HepG2 (cell line): ENCODE data around the gene GABRA4. TPM values are rescaled to one million over a fixed set of nuclear protein-coding genes. Genes with fewer than 3 reads are reported as not detected.

Experiments used
- ATAC-seq: fragments of 200-7000 bp; cut with Tn5 transposase; 3 replicates; pipeline ENCODE4 v1.9.1; 2020; ENCODE audit warnings: mild to moderate bottlenecking, moderate library complexity
- BruUV-seq: library from RNA; stranded (reverse); fragments of 400-500 nt; replicated peaks from 2 replicates; lab custom pipeline; 2021; lab: Mats Ljungman, UMichigan
- CTCF ChIA-PET: fragments of 300-600 bp; formaldehyde crosslinking; extraction: SDS; loops from one replicate; lab custom pipeline; 2021; ENCODE audit warnings: low total read pairs, inconsistent platforms, low intra/inter-chr PET ratio; lab: Yijun Ruan, JAX
- POLR2A ChIA-PET: fragments of 350-600 bp; sonication (Branson Sonifier 250); formaldehyde crosslinking; loops from one replicate; lab custom pipeline; 2020; ENCODE audit warnings: antibody characterized with exemption, inconsistent platforms; lab: Yijun Ruan, JAX
- DNase-seq: peaks from one replicate; pipeline ENCODE4 v3.0.0-alpha.2; 2015; ENCODE audit warnings: low spot score
- FAIRE-seq: peaks from 3 replicates; lab custom pipeline; 2011; peaks lifted over from hg19 to GRCh38; lab: Jason Lieb, UNC
- H2AFZ ChIP-seq: one replicate; pipeline ENCODE4 v1.6.1; 2011; ENCODE audit warnings: low read length, inconsistent platforms
- H3K27ac ChIP-seq: fragments of 300-600 bp; 3 replicates; pipeline ENCODE4 v1.8.0; 2011; ENCODE audit warnings: mixed run types, mild to moderate bottlenecking, mixed read lengths, low read length, inconsistent platforms; ENCODE audit not compliant: insufficient read depth; ENCODE audit errors: extremely low read length
- H3K27me3 ChIP-seq, 2 experiments: fragments of 200-600 bp in 1 of 2; 2 replicates in 1 of 2; 3 replicates in 1 of 2; pipeline versions ENCODE4 v1.6.0 to v1.8.0; 2011; ENCODE audit warnings: low read length in 2 of 2, mild to moderate bottlenecking in 2 of 2, moderate library complexity in 2 of 2, inconsistent platforms in 1 of 2; ENCODE audit not compliant: insufficient read depth in 2 of 2, control insufficient read depth in 1 of 2
- H3K36me3 ChIP-seq, 2 experiments: fragments of 200-600 bp in 1 of 2; replicated peaks in 1 of 2; 2 replicates in 1 of 2; 3 replicates in 1 of 2; pipeline versions ENCODE4 v1.5.1 to v1.8.0; 2011; ENCODE audit warnings: low read length in 2 of 2, inconsistent platforms in 1 of 2; ENCODE audit not compliant: insufficient read depth in 2 of 2, control insufficient read depth in 1 of 2
- H3K4me1 ChIP-seq: 2 replicates; pipeline ENCODE4 v1.5.1; 2012; ENCODE audit warnings: low read length, inconsistent platforms; ENCODE audit not compliant: insufficient read depth
- H3K4me2 ChIP-seq: 2 replicates; pipeline ENCODE4 v1.6.0; 2011; ENCODE audit warnings: low read depth, low read length, inconsistent platforms
- H3K4me3 ChIP-seq, 3 experiments: fragments of 200-600 bp in 1 of 3; sonication (generic), shearing (Covaris generic) in 1 of 3; replicated peaks in 1 of 3; 2 replicates each; pipeline ENCODE4 v1.5.1; 2011 to 2016; ENCODE audit warnings: low read length in 3 of 3, inconsistent platforms in 2 of 3, low read depth in 2 of 3, mild to moderate bottlenecking in 2 of 3, control low read depth in 1 of 3, mixed read lengths in 1 of 3; ENCODE audit not compliant: insufficient read depth in 1 of 3
- H3K79me2 ChIP-seq: one replicate; pipeline ENCODE4 v1.6.1; 2011; ENCODE audit warnings: low read length, inconsistent platforms; ENCODE audit not compliant: insufficient read depth
- H3K9ac ChIP-seq: 2 replicates; pipeline ENCODE4 v1.6.0; 2011; ENCODE audit warnings: mild to moderate bottlenecking, low read depth, low read length, inconsistent platforms; ENCODE audit not compliant: insufficient read depth
- H3K9me3 ChIP-seq: 2 replicates; pipeline ENCODE4 v1.5.1; 2012; ENCODE audit warnings: mild to moderate bottlenecking, low read length
- H4K20me1 ChIP-seq: 2 replicates; pipeline ENCODE4 v1.6.0; 2011; ENCODE audit warnings: inconsistent platforms, mild to moderate bottlenecking, low read length, moderate library complexity; ENCODE audit not compliant: insufficient read depth
- AGO1 ChIP-seq: fragments of 200-400 bp; formaldehyde crosslinking; IDR thresholded peaks from 2 replicates; pipeline ENCODE4 v1.6.1; 2017; ENCODE audit warnings: mild to moderate bottlenecking, low read depth, low read length, moderate library complexity; ENCODE audit not compliant: poor library complexity, severe bottlenecking
- AKNA ChIP-seq: sonication (generic); formaldehyde crosslinking; IDR thresholded peaks from 2 replicates; pipeline ENCODE4 v1.4.0; 2020; ENCODE audit warnings: missing genetic modification reagents, borderline replicate concordance
- HDAC2 ChIP-seq: sonication (generic); formaldehyde crosslinking; IDR thresholded peaks from 2 replicates; pipeline ENCODE4 v1.4.0; 2020; ENCODE audit warnings: missing genetic modification reagents
- KDM2A ChIP-seq: sonication (generic); formaldehyde crosslinking; IDR thresholded peaks from 2 replicates; pipeline ENCODE4 v1.4.0; 2020; ENCODE audit warnings: low read depth, missing genetic modification reagents, borderline replicate concordance
- KLF13 ChIP-seq: sonication (generic); formaldehyde crosslinking; IDR thresholded peaks from 2 replicates; pipeline ENCODE4 v1.4.0; 2020; ENCODE audit warnings: mild to moderate bottlenecking, missing genetic modification reagents
- RARG ChIP-seq: sonication (generic); formaldehyde crosslinking; IDR thresholded peaks from 2 replicates; pipeline ENCODE4 v1.4.0; 2020; ENCODE audit warnings: low read depth, mild to moderate bottlenecking, missing genetic modification reagents
- TRIM24 ChIP-seq: sonication (generic); formaldehyde crosslinking; IDR thresholded peaks from 2 replicates; pipeline ENCODE4 v1.8.0; 2022; ENCODE audit warnings: mild to moderate bottlenecking, missing genetic modification reagents
- ZFP37 ChIP-seq: sonication (generic); formaldehyde crosslinking; IDR thresholded peaks from 2 replicates; pipeline ENCODE4 v1.4.0; 2020; ENCODE audit warnings: missing genetic modification reagents, borderline replicate concordance
- ZFY ChIP-seq: sonication (generic); formaldehyde crosslinking; IDR thresholded peaks from 2 replicates; pipeline ENCODE4 v1.4.0; 2020; ENCODE audit warnings: missing genetic modification reagents
- ZNF552 ChIP-seq: sonication (generic); formaldehyde crosslinking; IDR thresholded peaks from 2 replicates; pipeline ENCODE4 v1.9.0; 2022; ENCODE audit warnings: missing genetic modification reagents, mild to moderate bottlenecking, borderline replicate concordance
- WGBS: methylation state at CpG from one replicate; pipeline ENCODE4 v1.1.6; 2017; ENCODE audit warnings: low lambda C conversion rate; 5-methylcytosine and 5-hydroxymethylcytosine counted together
- in situ Hi-C: cut with HindIII; loops from 2 replicates; pipeline ENCODE4 v1.10.0; 2017; ENCODE audit warnings: low pct_unique_long_range_greater_than_20kb; ENCODE audit not compliant: extremely low pct_ligation_motif_present
- intact Hi-C: fragments of 100-400 bp; cut with micrococcal nuclease; formaldehyde crosslinking; loops from one replicate; pipeline ENCODE4 v1.10.0; 2022; ENCODE audit not compliant: unreplicated experiment
- polyA plus RNA-seq, 8 experiments: library from polyadenylated mRNA; depleted of rRNA in 3 of 8; stranded (reverse) in 7 of 8; unstranded in 1 of 8; fragments of >200 nt; fragmentation: Illumina TruSeq in 4 of 8; extraction: Trizol in 4 of 8; gene quantifications; 2 replicates each; pipeline versions ENCODE4 v1.2.1 to v1.2.3, GENCODE V29; 2011 to 2016; ENCODE audit warnings: low read depth in 4 of 8, missing spikeins in 1 of 8, mixed read lengths in 1 of 8; ENCODE audit not compliant: insufficient read depth in 1 of 8
- total RNA-seq, 5 experiments: library from RNA; depleted of rRNA; stranded (reverse); fragments of >200 nt; fragmentation: Illumina TruSeq; extraction: Trizol; gene quantifications; 2 replicates each; pipeline ENCODE4 v1.2.3, GENCODE V29; 2016; ENCODE audit warnings: low read depth in 1 of 5
- TF ChIP-seq, protein P1 (sequence below): sonication (generic); formaldehyde crosslinking; IDR thresholded peaks from 2 replicates; pipeline ENCODE4 v1.4.0; 2020; ENCODE audit warnings: mild to moderate bottlenecking, missing genetic modification reagents
- TF ChIP-seq, protein P2 (sequence below): sonication (generic); formaldehyde crosslinking; IDR thresholded peaks from 2 replicates; pipeline ENCODE4 v1.4.0; 2020; ENCODE audit warnings: low read depth, mild to moderate bottlenecking, missing genetic modification reagents
- TF ChIP-seq, protein P3 (sequence below): sonication (generic); formaldehyde crosslinking; IDR thresholded peaks from 2 replicates; pipeline ENCODE4 v1.8.1; 2022; ENCODE audit warnings: mild to moderate bottlenecking, missing genetic modification reagents
- TF ChIP-seq, protein P4 (sequence below): sonication (generic); formaldehyde crosslinking; IDR thresholded peaks from 2 replicates; pipeline ENCODE4 v1.4.0; 2020; ENCODE audit warnings: missing genetic modification reagents, borderline replicate concordance

The GABRA4 gene
- total and polyA plus RNA-seq, 2 of the 13 experiments (the other 11 are each of a cell fraction or from before 2014, with no cell fraction given), result not detected

DNA sequence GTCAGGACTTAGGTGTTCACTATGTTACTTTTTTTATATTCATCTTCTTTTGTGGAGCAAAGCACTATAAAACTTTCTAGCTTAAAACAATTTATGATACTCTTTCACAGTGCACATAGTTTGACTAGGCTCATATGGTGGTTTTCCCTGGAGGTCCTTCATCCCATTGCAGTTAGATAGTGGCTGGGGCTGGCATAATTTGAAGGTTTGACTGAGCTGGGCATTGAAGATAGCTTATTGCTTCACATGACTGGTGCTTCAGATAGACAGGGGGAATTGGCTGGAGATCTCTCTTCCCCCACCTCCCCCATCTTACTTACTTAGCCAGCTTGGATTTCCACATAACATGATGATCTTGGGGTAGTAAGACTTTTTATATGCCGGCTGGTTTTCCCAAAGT is 7.0 kb upstream of the GABRA4 start:
- no peak overlapping the region for H3K9ac ChIP-seq
- H3K79me2 ChIP-seq, result no peaks in the 10 kb centered on the region
- POLR2A ChIA-PET, result no interaction called here
- intact Hi-C loops, result no loop called here
- whole genome bisulfite sequencing, result 0% methylated on average over 1 of the region's 1 CpG
- DNase-seq, result no peak
- no peak overlapping the region for H3K4me2 ChIP-seq
- ATAC-seq, result no peak
- no peak overlapping the region for H3K27ac ChIP-seq
- H3K4me1 ChIP-seq, result no peaks in the 10 kb centered on the region
- H3K9me3 ChIP-seq, result no peaks in the 10 kb centered on the region
- FAIRE-seq, result no peak
- CTCF ChIA-PET, result no interaction called here
- no peak overlapping the region for H2AFZ ChIP-seq
- H4K20me1 ChIP-seq, result no peaks in the 10 kb centered on the region
- H3K4me3 ChIP-seq, result no peak overlapping the region
- no peaks in the 10 kb centered on the region for H3K36me3 ChIP-seq
- in situ Hi-C loops, result no loop called here
- BruUV-seq, result no TSS peak
- no peaks in the 10 kb centered on the region for H3K27me3 ChIP-seq
- TF ChIP-seq KDM2A (CRISPR knock-in tag) (no peak), TRIM24 (CRISPR knock-in tag) (no peak), HDAC2 (CRISPR knock-in tag) (no peak), ZNF552 (CRISPR knock-in tag) (no peak), ZFY (no peak), RARG (CRISPR knock-in tag) (no peak), AGO1 (no peak), KLF13 (CRISPR knock-in tag) (no peak), AKNA (no peak), ZFP37 (CRISPR knock-in tag) (no peak)
- TF ChIP-seq, protein P1, sequence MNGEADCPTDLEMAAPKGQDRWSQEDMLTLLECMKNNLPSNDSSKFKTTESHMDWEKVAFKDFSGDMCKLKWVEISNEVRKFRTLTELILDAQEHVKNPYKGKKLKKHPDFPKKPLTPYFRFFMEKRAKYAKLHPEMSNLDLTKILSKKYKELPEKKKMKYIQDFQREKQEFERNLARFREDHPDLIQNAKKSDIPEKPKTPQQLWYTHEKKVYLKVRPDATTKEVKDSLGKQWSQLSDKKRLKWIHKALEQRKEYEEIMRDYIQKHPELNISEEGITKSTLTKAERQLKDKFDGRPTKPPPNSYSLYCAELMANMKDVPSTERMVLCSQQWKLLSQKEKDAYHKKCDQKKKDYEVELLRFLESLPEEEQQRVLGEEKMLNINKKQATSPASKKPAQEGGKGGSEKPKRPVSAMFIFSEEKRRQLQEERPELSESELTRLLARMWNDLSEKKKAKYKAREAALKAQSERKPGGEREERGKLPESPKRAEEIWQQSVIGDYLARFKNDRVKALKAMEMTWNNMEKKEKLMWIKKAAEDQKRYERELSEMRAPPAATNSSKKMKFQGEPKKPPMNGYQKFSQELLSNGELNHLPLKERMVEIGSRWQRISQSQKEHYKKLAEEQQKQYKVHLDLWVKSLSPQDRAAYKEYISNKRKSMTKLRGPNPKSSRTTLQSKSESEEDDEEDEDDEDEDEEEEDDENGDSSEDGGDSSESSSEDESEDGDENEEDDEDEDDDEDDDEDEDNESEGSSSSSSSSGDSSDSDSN (CRISPR knock-in tag), result no peak
- TF ChIP-seq, protein P2, sequence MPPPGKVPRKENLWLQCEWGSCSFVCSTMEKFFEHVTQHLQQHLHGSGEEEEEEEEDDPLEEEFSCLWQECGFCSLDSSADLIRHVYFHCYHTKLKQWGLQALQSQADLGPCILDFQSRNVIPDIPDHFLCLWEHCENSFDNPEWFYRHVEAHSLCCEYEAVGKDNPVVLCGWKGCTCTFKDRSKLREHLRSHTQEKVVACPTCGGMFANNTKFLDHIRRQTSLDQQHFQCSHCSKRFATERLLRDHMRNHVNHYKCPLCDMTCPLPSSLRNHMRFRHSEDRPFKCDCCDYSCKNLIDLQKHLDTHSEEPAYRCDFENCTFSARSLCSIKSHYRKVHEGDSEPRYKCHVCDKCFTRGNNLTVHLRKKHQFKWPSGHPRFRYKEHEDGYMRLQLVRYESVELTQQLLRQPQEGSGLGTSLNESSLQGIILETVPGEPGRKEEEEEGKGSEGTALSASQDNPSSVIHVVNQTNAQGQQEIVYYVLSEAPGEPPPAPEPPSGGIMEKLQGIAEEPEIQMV (CRISPR knock-in tag), result no peak
- TF ChIP-seq, protein P3, sequence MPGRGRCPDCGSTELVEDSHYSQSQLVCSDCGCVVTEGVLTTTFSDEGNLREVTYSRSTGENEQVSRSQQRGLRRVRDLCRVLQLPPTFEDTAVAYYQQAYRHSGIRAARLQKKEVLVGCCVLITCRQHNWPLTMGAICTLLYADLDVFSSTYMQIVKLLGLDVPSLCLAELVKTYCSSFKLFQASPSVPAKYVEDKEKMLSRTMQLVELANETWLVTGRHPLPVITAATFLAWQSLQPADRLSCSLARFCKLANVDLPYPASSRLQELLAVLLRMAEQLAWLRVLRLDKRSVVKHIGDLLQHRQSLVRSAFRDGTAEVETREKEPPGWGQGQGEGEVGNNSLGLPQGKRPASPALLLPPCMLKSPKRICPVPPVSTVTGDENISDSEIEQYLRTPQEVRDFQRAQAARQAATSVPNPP, result no peak
- TF ChIP-seq, protein P4, sequence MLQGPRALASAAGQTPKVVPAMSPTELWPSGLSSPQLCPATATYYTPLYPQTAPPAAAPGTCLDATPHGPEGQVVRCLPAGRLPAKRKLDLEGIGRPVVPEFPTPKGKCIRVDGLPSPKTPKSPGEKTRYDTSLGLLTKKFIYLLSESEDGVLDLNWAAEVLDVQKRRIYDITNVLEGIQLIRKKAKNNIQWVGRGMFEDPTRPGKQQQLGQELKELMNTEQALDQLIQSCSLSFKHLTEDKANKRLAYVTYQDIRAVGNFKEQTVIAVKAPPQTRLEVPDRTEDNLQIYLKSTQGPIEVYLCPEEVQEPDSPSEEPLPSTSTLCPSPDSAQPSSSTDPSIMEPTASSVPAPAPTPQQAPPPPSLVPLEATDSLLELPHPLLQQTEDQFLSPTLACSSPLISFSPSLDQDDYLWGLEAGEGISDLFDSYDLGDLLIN (CRISPR knock-in tag), result no peak
